Mesendoderm (in vitro differentiated cells): ENCODE results near the gene GNAZ.

Experiments
- DNase-seq: peaks from one replicate; pipeline ENCODE4 v3.0.0; 2013
- H2AK5ac ChIP-seq: 2 replicates; pipeline ENCODE4 v1.6.1; 2013; ENCODE audit warnings: low read length, inconsistent platforms
- H2BK120ac ChIP-seq: 2 replicates; pipeline ENCODE4 v1.6.1; 2013; ENCODE audit warnings: low read depth, mild to moderate bottlenecking, low read length, moderate library complexity, mixed read lengths
- H2BK15ac ChIP-seq: replicated peaks from 2 replicates; pipeline ENCODE4 v1.6.1; 2013; ENCODE audit warnings: low read depth, mild to moderate bottlenecking, moderate library complexity
- H2BK5ac ChIP-seq: 2 replicates; pipeline ENCODE4 v1.6.1; 2013; ENCODE audit warnings: low read length, inconsistent platforms
- H3K18ac ChIP-seq: 2 replicates; pipeline ENCODE4 v1.6.1; 2013; ENCODE audit warnings: mild to moderate bottlenecking, low read length, mixed read lengths
- H3K23ac ChIP-seq: one replicate; pipeline ENCODE4 v1.6.1; 2013; ENCODE audit warnings: low read length
- H3K27ac ChIP-seq: 2 replicates; pipeline ENCODE4 v1.5.1; 2013; ENCODE audit warnings: low read depth, mild to moderate bottlenecking, inconsistent platforms, low read length, moderate library complexity
- H3K27me3 ChIP-seq: 2 replicates; pipeline ENCODE4 v1.6.1; 2013; ENCODE audit warnings: low read length, control low read depth, mild to moderate bottlenecking, inconsistent platforms; ENCODE audit not compliant: insufficient read depth, poor library complexity
- H3K36me3 ChIP-seq: 2 replicates; pipeline ENCODE4 v1.6.1; 2013; ENCODE audit warnings: low read length, inconsistent platforms; ENCODE audit not compliant: control insufficient read depth, insufficient read depth
- H3K4ac ChIP-seq: one replicate; pipeline ENCODE4 v1.6.1; 2013; ENCODE audit warnings: low read depth, mild to moderate bottlenecking, low read length, moderate library complexity
- H3K4me1 ChIP-seq: 2 replicates; pipeline ENCODE4 v1.6.1; 2013; ENCODE audit warnings: low read depth, low read length, inconsistent platforms; ENCODE audit not compliant: control insufficient read depth
- H3K4me2 ChIP-seq: 2 replicates; pipeline ENCODE4 v1.6.1; 2013; ENCODE audit warnings: low read length
- H3K4me3 ChIP-seq: 2 replicates; pipeline ENCODE4 v1.5.1; 2013; ENCODE audit warnings: mild to moderate bottlenecking, low read length
- H3K56ac ChIP-seq: one replicate; pipeline ENCODE4 v1.6.1; 2013; ENCODE audit warnings: low read length
- H3K79me1 ChIP-seq: 2 replicates; pipeline ENCODE4 v1.6.1; 2013; ENCODE audit warnings: low read length, inconsistent platforms
- H3K79me2 ChIP-seq: 2 replicates; pipeline ENCODE4 v1.6.1; 2013; ENCODE audit warnings: mild to moderate bottlenecking, low read length; ENCODE audit not compliant: control insufficient read depth, insufficient read depth
- H3K9ac ChIP-seq: 2 replicates; pipeline ENCODE4 v1.6.1; 2013; ENCODE audit warnings: low read length, inconsistent platforms
- H4K5ac ChIP-seq: one replicate; pipeline ENCODE4 v1.6.1; 2013; ENCODE audit warnings: low read length
- H4K8ac ChIP-seq: one replicate; pipeline ENCODE4 v1.6.1; 2013; ENCODE audit warnings: low read depth, mild to moderate bottlenecking, control low read depth, low read length, moderate library complexity
- WGBS: extraction: QIAGEN DNeasy Blood & Tissue Kit; methylation state at CpG from one replicate; pipeline ENCODE4 v1.1.7; 2013; ENCODE audit warnings: low lambda C conversion rate, missing lambda C conversion rate; ENCODE audit not compliant: insufficient coverage; ENCODE audit errors: extremely low coverage; 5-methylcytosine and 5-hydroxymethylcytosine counted together

GNAZ gene

DNA sequence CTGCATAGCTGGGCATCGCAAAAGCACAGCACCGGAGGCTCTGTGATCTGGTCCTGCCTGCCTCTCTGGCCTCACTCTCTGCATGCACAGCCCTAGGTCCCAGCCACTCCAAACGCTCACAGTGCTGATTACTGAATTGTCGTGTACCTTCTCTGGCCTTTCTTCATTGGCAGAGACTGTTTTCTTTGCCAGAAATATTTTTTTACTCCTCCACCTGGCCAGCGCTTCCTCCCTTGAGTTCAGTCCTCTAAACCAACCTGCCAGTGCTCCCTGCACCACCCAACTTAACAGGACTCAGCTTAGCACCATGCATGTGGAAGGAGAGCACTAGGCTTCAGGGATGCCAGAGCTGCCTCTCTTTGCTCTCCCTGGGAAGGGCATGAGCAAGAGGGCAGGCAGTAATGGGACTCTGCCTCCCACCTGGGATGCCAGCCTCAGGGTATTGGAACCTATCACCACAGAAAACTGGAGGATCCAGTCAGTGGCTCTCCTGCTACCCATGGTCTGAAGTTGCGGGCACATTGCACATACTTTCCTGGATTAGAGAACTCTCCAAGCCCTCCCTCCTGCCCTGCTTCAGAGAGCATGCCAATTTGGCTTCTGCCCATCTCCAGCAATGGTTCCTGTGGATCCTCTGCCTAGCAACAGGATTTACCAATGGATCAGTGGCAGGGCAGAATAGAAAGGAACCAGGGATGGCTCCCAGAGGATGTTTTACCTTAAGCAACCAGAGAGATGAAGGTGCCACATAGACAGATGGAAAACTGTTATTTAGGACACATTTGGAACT lies 37.0 kb upstream of the GNAZ start:
- Histone ChIP-seq H3K27me3 (no peaks in the 10 kb centered on the region), H3K27ac (no peak overlapping the region), H4K8ac (no peak overlapping the region), H3K79me1 (no peaks in the 10 kb centered on the region), H2BK120ac (peak overlapping the region; percentile 15), H3K18ac (peak overlapping the region; percentile 1), H3K4ac (no peak overlapping the region), H2BK5ac (peak overlapping the region; percentile 52), H3K36me3 (no peaks in the 10 kb centered on the region), H3K4me1 (peaks cover 13% of the 10 kb centered on the region), H3K9ac (no peak overlapping the region), H2BK15ac (no peak overlapping the region), H3K4me3 (no peak overlapping the region), H3K56ac (peak overlapping the region; percentile 29), H3K4me2 (no peak overlapping the region), H3K79me2 (no peaks in the 10 kb centered on the region), H3K23ac (no peak overlapping the region), H4K5ac (no peak overlapping the region), H2AK5ac (peak overlapping the region; percentile 88)
- DNase-seq = no peak
- no CpG with 5 or more reads among the region's 6 CpGs for WGBS

DNA sequence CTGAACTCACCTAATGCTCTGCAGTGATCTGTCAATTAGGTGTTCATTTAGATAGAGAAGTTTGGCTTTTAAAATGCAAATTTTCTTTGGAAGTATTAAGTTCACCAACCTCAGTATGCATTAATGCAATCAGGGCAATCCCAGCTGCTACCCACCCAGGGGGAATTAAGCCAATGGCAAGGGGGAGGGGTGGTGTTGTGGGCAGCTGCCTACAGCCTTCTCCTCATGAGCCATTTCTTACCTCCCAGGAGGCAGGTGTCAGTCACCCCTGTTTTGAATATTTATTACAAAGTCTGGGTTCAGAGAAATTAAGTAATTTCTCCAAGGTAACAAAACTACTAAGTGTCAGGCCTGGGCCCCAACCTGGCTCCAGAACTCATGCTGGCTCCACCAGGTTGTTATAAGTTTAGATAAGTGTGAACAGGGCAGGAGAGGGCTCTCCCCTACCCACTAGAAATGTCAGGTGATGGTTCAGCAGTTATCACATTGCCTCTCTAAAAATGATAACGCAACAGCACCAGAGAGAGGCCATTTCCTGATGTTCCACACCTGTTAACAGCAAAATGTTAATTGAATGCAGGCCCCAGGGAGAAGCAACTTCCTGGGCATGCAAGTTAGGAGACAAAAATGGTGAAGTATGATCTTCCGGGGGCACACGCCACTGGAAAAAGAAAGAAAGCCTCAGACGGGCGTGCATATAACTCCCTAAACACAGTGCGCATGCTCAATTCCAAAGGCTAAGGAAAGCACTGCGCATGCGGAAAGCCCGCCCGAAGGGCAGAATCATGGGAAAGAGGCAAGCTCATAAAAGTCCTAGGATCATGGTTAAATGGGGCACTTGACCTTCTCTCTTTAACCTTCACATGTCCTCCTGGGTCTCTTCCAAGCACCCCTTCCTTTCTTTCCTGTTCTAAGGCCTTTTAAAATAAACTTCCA lies 35.4 kb upstream of the GNAZ start:
- H3K79me2 ChIP-seq = no peaks in the 10 kb centered on the region
- H3K4me2 ChIP-seq = no peak overlapping the region
- H3K56ac ChIP-seq = peak overlapping the region; percentile 51
- H3K79me1 ChIP-seq = no peaks in the 10 kb centered on the region
- H3K23ac ChIP-seq = no peak overlapping the region
- H2AK5ac ChIP-seq = peak overlapping the region; percentile 63
- no peak overlapping the region for H4K8ac ChIP-seq
- peak overlapping the region; percentile 65 for H3K27ac ChIP-seq
- peaks cover 13% of the 10 kb centered on the region for H3K4me1 ChIP-seq
- H3K4me3 ChIP-seq = no peak overlapping the region
- H2BK120ac ChIP-seq = peak overlapping the region; percentile 29
- no peak overlapping the region for H3K4ac ChIP-seq
- peak; percentile 48 for DNase-seq
- peak overlapping the region; percentile 84 for H2BK5ac ChIP-seq
- no peak overlapping the region for H4K5ac ChIP-seq
- peak overlapping the region; percentile 78 for H3K18ac ChIP-seq
- H3K9ac ChIP-seq = no peak overlapping the region
- no peak overlapping the region for H2BK15ac ChIP-seq
- H3K27me3 ChIP-seq = no peaks in the 10 kb centered on the region
- WGBS = no CpG with 5 or more reads among the region's 10 CpGs
- no peaks in the 10 kb centered on the region for H3K36me3 ChIP-seq

DNA sequence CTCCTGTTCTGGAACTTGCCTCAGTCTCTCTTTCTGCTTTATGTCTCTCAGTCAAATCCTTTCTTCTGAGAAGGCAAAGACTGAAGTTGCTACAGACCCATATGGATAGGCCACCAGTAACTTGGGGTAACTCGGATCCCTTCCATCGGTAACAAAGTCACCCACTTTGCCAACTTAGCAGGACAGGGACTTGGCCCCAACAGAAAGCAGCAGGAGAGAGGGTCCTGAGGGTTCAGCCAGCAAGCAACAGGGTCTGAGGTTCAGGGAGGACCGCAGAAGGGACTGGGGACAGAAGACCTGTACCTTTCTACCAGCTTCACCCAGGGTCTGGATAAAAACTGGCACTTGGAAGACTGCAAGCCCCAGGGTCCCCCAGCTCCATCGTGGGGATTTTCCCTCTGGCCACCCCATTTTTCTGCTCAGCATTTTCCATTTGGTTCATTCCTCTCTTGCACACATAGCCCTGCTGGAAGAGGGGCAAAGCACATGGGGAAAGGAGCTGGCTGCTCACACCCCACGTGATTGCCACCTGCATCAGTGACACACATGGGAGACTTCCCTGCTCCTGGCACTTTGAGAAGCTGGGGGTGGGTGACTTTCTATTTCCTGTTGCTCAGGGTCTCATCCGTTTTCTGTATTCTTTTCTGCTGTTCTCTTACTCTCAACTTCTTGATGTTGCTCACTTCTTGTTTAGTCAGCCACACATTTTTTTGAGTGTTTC lies 34.6 kb upstream of the GNAZ start:
- DNase-seq = no peak
- no peak overlapping the region for H4K8ac ChIP-seq
- peak overlapping the region; percentile 6 for H3K9ac ChIP-seq
- no peak overlapping the region for H3K4me2 ChIP-seq
- peak overlapping the region; percentile 96 for H2BK5ac ChIP-seq
- H3K36me3 ChIP-seq = no peaks in the 10 kb centered on the region
- H3K56ac ChIP-seq = peak overlapping the region; percentile 71
- H4K5ac ChIP-seq = no peak overlapping the region
- no peaks in the 10 kb centered on the region for H3K79me1 ChIP-seq
- H3K27me3 ChIP-seq = no peaks in the 10 kb centered on the region
- H2BK15ac ChIP-seq = no peak overlapping the region
- no peak overlapping the region for H3K27ac ChIP-seq
- H3K4ac ChIP-seq = peak overlapping the region; percentile 84
- H3K79me2 ChIP-seq = no peaks in the 10 kb centered on the region
- peak overlapping the region; percentile 29 for H2BK120ac ChIP-seq
- no CpG with 5 or more reads among the region's 6 CpGs for WGBS
- peak overlapping the region; percentile 81 for H2AK5ac ChIP-seq
- peaks cover 13% of the 10 kb centered on the region for H3K4me1 ChIP-seq
- no peak overlapping the region for H3K23ac ChIP-seq
- H3K4me3 ChIP-seq = no peak overlapping the region
- H3K18ac ChIP-seq = peak overlapping the region; percentile 78

DNA sequence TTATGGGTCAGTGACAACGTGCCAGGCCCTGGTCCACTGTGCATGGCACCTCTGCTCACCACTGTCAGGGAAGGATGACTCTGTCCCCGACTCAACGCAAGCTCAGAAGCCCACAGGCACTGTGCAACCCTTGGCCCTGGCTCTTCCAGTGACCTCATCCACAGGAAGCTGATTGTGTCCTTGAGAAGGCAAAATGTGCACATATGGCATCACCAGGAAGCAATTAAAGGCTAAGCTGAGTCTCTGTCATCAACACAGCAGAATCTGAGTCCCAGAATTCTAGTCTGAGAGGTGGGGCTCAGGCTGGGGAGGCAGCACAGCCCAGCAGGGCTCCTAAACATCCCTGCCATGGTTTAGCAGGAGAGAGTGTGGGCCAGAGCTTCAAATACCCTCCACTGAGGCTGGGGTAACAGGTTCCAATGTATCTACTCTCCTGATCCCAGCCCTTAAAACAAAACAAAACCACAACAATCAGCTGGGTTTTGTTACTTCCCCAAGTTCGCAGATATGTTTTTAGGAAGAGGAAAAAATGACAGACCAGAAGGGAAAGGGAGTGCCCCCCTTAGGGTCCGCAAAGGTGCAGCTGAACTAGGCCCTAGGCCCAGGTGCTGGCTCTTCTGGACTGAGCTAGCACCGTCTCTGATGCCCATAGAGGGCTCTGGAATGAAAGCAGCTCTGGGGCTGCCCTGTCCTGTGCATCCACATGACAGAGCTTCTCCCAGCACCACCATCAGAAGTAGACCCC lies 33.5 kb upstream of the GNAZ start:
- Histone ChIP-seq H3K4ac (no peak overlapping the region), H4K5ac (no peak overlapping the region), H3K36me3 (no peaks in the 10 kb centered on the region), H3K9ac (no peak overlapping the region), H3K4me2 (no peak overlapping the region), H4K8ac (no peak overlapping the region), H3K4me1 (peaks cover 11% of the 10 kb centered on the region), H3K27ac (no peak overlapping the region), H2AK5ac (peak overlapping the region; percentile 68), H3K56ac (peak overlapping the region; percentile 43), H3K23ac (no peak overlapping the region), H3K27me3 (no peaks in the 10 kb centered on the region), H3K79me1 (no peaks in the 10 kb centered on the region), H3K18ac (no peak overlapping the region), H3K79me2 (no peaks in the 10 kb centered on the region), H2BK120ac (no peak overlapping the region), H2BK15ac (no peak overlapping the region), H2BK5ac (no peak overlapping the region), H3K4me3 (no peak overlapping the region)
- no peak for DNase-seq
- WGBS = no CpG with 5 or more reads among the region's 6 CpGs
